Erythroblast (primary cell): ENCODE measurements around the gene ZC3H6.
"Not testable (repeated sequence)": the region's sequence is repeated elsewhere in the genome, so short reads cannot be mapped to it uniquely, and the experiment has no call there.

ENCODE experiments used
- DNase-seq, 2 experiments: peaks; one replicate each; lab custom pipeline; 2025; lab: John Stamatoyannopoulos, UW
- GATA1 ChIP-seq: IDR thresholded peaks from 2 replicates; pipeline ENCODE4 v1.6.1; 2011; ENCODE audit warnings: low read depth, mild to moderate bottlenecking, control low read depth, low read length, moderate library complexity
- POLR2A ChIP-seq: IDR thresholded peaks from 2 replicates; pipeline ENCODE4 v1.6.1; 2011; ENCODE audit warnings: mild to moderate bottlenecking, low read length

ZC3H6 gene

GRCh38 chr2:112322919-112323318 lies 47.5 kb downstream of the ZC3H6 start:
- no peak for TF ChIP-seq GATA1
- no peak for TF ChIP-seq POLR2A
- no peak for DNase-seq

GRCh38 chr2:112332123-112332696 lies 56.8 kb downstream of the ZC3H6 start:
- TF ChIP-seq POLR2A: no peak
- no peak for TF ChIP-seq GATA1
- DNase-seq: no peak

- no peak for DNase-seq
- TF ChIP-seq GATA1 (no peak), POLR2A (no peak)
Measured at GRCh38 chr2:112335600-112335999, 60.2 kb downstream of the ZC3H6 start.

- DNase-seq: no peak
- TF ChIP-seq GATA1 (no peak), POLR2A (no peak)
Measured at GRCh38 chr2:112339986-112340385, 64.6 kb downstream of the ZC3H6 start.

GRCh38 chr2:112340475-112341267 lies 65.3 kb downstream of the ZC3H6 start:
- TF ChIP-seq POLR2A: no peak
- TF ChIP-seq GATA1: no peak
- no peak for DNase-seq

GRCh38 chr2:112342067-112342550 lies 66.7 kb downstream of the ZC3H6 start:
- DNase-seq: no peak
- TF ChIP-seq POLR2A: no peak
- TF ChIP-seq GATA1: no peak

- no peak for DNase-seq
- TF ChIP-seq POLR2A: no peak
- TF ChIP-seq GATA1: no peak
Measured at GRCh38 chr2:112343827-112344585, 68.6 kb downstream of the ZC3H6 start.

- TF ChIP-seq GATA1 (no peak), POLR2A (no peak)
- no peak for DNase-seq
Measured at GRCh38 chr2:112345030-112346027, 69.9 kb downstream of the ZC3H6 start.

- DNase-seq: not testable (repeated sequence)
Measured at GRCh38 chr2:112352292-112352691, 76.9 kb downstream of the ZC3H6 start.

- DNase-seq: not testable (repeated sequence)
Measured at GRCh38 chr2:112352809-112353603, 77.6 kb downstream of the ZC3H6 start.

GRCh38 chr2:112354335-112354734 lies 78.9 kb downstream of the ZC3H6 start:
- DNase-seq: not testable (repeated sequence)

- not testable (repeated sequence) for DNase-seq
Measured at GRCh38 chr2:112360055-112360454, 84.7 kb downstream of the ZC3H6 start.
